Measurements from ENCODE around the gene MRPL49. TPM values are rescaled to one million over a fixed set of nuclear protein-coding genes. Genes with fewer than 3 reads are reported as not detected.

The MRPL49 gene
- total RNA-seq, 6 donors from 2014 or later, result 15.7 to 78.6 (median 57.1) TPM

GRCh38 chr11:65113839-65114238 lies 8.3 kb upstream of the MRPL49 start:
- ATAC-seq (ENCODE audit: low FRiP score in 2 of 2), result no peak
- peaks cover 44 to 76% (median 61%) of the 10 kb centered on the region in 4 donors for H3K4me1 ChIP-seq
- peaks cover 0 to 28% (median 14%) of the 10 kb centered on the region in 4 donors for H3K36me3 ChIP-seq
- H3K9me3 ChIP-seq, result no peaks in the 10 kb centered on the region
- TF ChIP-seq POLR2AphosphoS5 (IDR thresholded peaks at IDR 0.05), result no peak
- TF ChIP-seq, protein P1, sequence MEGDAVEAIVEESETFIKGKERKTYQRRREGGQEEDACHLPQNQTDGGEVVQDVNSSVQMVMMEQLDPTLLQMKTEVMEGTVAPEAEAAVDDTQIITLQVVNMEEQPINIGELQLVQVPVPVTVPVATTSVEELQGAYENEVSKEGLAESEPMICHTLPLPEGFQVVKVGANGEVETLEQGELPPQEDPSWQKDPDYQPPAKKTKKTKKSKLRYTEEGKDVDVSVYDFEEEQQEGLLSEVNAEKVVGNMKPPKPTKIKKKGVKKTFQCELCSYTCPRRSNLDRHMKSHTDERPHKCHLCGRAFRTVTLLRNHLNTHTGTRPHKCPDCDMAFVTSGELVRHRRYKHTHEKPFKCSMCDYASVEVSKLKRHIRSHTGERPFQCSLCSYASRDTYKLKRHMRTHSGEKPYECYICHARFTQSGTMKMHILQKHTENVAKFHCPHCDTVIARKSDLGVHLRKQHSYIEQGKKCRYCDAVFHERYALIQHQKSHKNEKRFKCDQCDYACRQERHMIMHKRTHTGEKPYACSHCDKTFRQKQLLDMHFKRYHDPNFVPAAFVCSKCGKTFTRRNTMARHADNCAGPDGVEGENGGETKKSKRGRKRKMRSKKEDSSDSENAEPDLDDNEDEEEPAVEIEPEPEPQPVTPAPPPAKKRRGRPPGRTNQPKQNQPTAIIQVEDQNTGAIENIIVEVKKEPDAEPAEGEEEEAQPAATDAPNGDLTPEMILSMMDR (IDR thresholded peaks at IDR 0.05), result no peak
- TF ChIP-seq POLR2A (IDR thresholded peaks at IDR 0.05), result no peak
- TF ChIP-seq EP300 (IDR thresholded peaks at IDR 0.05), result no peak
- H3K27ac ChIP-seq, result no peak overlapping the region
- no peak overlapping the region for H3K4me3 ChIP-seq
- 76 to 77% methylated on average over 6 of the region's 6 CpGs for WGBS, 2 donors
- DNase-seq, result no peak
- H3K27me3 ChIP-seq, result no peaks in the 10 kb centered on the region

- Histone ChIP-seq H3K9me3 (no peaks in the 10 kb centered on the region), H3K27ac (no peak overlapping the region), H3K27me3 (no peaks in the 10 kb centered on the region), H3K4me1 (peaks cover 44 to 79% (median 54%) of the 10 kb centered on the region in 4 donors), H3K36me3 (peaks cover 0 to 28% (median 15%) of the 10 kb centered on the region in 4 donors), H3K4me3 (no peak overlapping the region)
- no peak for ATAC-seq (ENCODE audit: low FRiP score in 2 of 2)
- DNase-seq, result no peak
- no peak for TF ChIP-seq EP300 (IDR thresholded peaks at IDR 0.05)
- WGBS, 2 donors, result 83 to 91% methylated on average over 5 to 11 of the region's 11 CpGs
Measured at GRCh38 chr11:65114538-65115171, 7.5 kb upstream of the MRPL49 start.

DNA sequence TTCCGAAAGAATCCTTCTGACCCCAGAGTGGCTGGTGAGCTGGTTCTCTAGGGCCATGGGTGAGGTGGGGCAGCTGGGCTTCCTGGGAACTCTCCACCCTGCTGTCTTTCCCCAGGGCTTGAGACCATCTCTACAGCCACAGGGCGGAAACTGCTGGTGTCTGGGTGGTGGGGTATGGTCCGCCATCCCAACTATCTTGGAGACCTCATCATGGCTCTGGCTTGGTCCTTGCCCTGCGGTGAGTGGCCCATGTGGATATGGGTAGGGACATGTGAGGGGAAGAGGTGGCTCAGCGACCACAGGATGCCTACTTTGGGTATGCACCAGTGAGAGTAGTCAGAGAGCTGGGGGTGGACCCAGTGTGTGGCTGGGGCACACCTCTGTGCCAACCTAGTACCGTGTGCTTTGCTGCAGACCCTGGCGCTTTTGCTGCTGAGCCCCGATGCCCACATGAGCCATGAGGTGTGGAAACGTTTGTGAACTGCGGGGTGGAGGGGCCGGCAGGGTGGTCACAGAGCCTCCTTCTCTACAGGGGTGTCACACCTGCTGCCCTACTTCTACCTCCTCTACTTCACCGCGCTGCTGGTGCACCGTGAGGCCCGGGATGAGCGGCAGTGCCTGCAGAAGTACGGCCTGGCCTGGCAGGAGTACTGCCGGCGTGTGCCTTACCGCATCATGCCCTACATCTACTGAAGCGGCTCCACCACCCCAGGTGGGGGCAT lies 6.6 kb upstream of the MRPL49 start:
- 94% methylated on average over 20 to 21 of the region's 21 CpGs for WGBS, 2 donors
- no peak for TF ChIP-seq POLR2A (IDR thresholded peaks at IDR 0.05)
- no peak for TF ChIP-seq EP300 (IDR thresholded peaks at IDR 0.05)
- no peak for TF ChIP-seq POLR2AphosphoS5 (IDR thresholded peaks at IDR 0.05)
- TF ChIP-seq, protein P1 (IDR thresholded peaks at IDR 0.05), result no peak
- DNase-seq (no peak), ATAC-seq (ENCODE audit: low FRiP score in 2 of 2) (no peak)
- Histone ChIP-seq H3K9me3 (no peaks in the 10 kb centered on the region), H3K4me3 (no peak overlapping the region), H3K4me1 (peaks cover 43 to 77% (median 50%) of the 10 kb centered on the region in 4 donors), H3K27ac (no peak overlapping the region), H3K27me3 (no peaks in the 10 kb centered on the region), H3K36me3 (peaks cover 8 to 35% (median 23%) of the 10 kb centered on the region in 4 donors)

GRCh38 chr11:65116370-65117205 lies 5.5 kb upstream of the MRPL49 start:
- peak in 1 of 2 donors; percentile 4 for ATAC-seq (ENCODE audit: low FRiP score in 2 of 2)

More at GRCh38 chr11:65116370-65117205, 5.5 kb upstream of the MRPL49 start:
- H3K4me3 ChIP-seq, result peak overlapping the region; percentile 71 to 99 (median 83)
- 15 to 35% methylated on average over 34 to 38 of the region's 68 CpGs for WGBS, 2 donors
- H3K36me3 ChIP-seq, result peaks cover 9 to 42% (median 29%) of the 10 kb centered on the region in 4 donors
- DNase-seq, result peak; percentile 47 to 91
- H3K9me3 ChIP-seq, result no peaks in the 10 kb centered on the region
- peak overlapping the region; percentile 86 to 89 (median 88) for H3K27ac ChIP-seq
- no peaks in the 10 kb centered on the region for H3K27me3 ChIP-seq
- TF ChIP-seq POLR2A (IDR thresholded peaks at IDR 0.05), result no peak
- TF ChIP-seq, protein P1 (IDR thresholded peaks at IDR 0.05), result peak in 1 of 6 experiments; percentile 4
- H3K4me1 ChIP-seq, result peaks cover 43 to 77% (median 48%) of the 10 kb centered on the region in 4 donors

All from upper lobe of left lung (tissue), 6 donors.